HG03066 (cell line): ENCODE results near the gene NINL.
A peak's percentile ranks its signal among the peaks of the same experiment; 100 is the strongest.
"Not testable (repeated sequence)": the region's sequence is repeated elsewhere in the genome, so short reads cannot be mapped to it uniquely, and the experiment has no call there.

Experiments used
- ATAC-seq: cut with Tn5 transposase; IDR thresholded peaks from one replicate; pipeline ENCODE4 v1.9.1; 2021; ENCODE audit warnings: low read depth; ENCODE audit not compliant: unreplicated experiment

NINL gene

GRCh38 chr20:25584905-25585704, at the start of gene NINL:
TSS of gene NINL (minus strand) at chr20:25585531. CDS start at chr20:25526587, 58,944 bp downstream.
- ATAC-seq, result peak; percentile 58

DNA sequence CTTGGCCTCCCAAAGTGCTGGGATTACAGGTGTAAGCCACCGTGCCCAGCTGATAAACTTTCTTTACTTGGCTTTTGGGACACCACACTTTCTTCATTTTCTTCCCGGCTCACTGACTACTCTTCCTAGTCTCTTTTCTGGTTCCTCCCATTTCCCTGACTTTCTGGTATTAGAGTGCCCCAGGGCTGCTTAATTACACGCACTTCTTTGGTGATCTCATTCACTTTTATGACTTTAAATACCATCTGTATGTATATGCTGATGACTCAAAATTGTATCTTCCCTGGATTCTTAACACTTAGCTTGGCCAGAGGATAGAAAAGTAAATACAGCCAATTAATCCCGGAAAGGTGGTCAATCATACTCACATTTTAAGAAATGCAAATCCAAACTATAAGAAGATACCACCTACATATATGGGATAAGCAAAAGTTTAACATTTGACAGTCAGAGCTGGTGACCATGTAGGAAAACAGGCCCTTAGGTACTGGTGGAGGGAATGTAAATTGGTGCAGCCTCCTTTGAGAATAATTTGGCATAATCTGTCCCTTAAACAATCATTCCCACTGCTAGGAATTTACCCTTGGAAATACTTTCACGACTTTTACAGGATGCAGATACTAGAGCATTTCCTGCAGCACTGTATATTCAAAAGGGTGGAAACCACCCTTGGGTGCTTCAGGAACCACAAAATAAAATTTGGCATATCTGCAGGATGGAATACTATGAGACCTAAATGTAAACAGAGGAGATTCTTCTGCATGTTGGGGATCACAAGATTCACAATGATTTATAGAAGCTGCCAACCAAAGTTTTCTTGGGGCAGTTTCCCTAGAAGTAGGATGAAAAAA, 47.8 kb upstream of the NINL start:
- ATAC-seq, result no peak

DNA sequence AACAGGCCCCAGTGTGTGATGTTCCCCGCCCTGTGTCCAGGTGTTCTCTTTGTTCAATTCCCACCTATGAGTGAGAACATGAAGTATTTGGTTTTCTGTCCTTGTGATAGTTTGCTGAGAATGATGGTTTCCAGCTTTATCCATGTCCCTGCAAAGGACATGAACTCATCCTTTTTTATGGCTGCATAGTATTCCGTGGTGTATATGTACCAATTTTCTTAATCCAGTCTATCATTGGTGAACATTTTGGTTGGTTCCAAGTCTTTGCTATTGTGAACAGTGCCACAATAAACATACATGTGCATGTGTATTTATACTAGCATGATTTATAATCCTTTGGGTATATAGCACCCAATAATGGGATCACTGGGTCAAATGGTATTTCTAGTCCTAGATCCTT, 45.3 kb upstream of the NINL start:
- not testable (repeated sequence) for ATAC-seq

GRCh38 chr20:25629816-25630499, 44.6 kb upstream of the NINL start:
- ATAC-seq, result no peak

DNA sequence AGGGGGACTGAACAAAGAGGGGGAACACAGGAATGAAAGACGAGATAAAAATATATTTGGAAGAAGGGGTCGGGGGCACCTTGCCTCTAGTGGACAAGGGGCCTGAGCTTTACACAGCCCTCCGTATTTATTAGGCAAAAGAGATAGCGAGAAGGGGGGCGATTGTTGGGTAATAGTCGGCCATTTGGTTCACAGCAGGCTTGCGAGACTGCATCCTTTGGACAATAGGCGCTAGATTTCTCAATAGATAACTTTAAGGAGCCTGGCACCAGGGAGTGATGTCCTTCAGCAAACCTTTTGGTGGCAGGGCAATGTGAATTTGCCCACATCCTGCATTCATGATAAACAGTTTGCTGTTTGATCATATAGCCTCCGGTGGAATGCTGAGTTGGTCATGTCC, 41.4 kb upstream of the NINL start:
- no peak for ATAC-seq

DNA sequence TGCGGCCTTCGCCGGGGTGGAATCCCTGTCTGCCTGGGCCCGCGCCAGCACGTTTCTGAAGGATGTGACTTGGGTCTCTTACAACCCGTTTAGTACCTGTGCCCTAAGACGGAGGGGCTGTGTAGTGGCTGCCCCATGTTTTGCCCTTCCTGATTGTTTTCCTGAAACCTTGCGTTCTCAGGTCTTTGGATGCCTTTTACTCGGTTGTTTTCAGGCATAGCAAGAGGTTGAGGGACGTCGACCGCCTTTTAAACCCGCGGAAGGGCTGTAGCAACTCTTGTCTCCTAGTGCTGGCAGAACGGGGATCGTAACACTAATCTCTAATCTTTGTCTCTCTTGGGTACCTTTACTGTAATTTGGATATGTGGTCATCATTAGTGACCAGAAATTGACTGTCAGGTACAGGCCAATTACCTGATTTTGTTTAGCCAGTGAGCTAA, 39.2 kb upstream of the NINL start:
- ATAC-seq, result no peak

DNA sequence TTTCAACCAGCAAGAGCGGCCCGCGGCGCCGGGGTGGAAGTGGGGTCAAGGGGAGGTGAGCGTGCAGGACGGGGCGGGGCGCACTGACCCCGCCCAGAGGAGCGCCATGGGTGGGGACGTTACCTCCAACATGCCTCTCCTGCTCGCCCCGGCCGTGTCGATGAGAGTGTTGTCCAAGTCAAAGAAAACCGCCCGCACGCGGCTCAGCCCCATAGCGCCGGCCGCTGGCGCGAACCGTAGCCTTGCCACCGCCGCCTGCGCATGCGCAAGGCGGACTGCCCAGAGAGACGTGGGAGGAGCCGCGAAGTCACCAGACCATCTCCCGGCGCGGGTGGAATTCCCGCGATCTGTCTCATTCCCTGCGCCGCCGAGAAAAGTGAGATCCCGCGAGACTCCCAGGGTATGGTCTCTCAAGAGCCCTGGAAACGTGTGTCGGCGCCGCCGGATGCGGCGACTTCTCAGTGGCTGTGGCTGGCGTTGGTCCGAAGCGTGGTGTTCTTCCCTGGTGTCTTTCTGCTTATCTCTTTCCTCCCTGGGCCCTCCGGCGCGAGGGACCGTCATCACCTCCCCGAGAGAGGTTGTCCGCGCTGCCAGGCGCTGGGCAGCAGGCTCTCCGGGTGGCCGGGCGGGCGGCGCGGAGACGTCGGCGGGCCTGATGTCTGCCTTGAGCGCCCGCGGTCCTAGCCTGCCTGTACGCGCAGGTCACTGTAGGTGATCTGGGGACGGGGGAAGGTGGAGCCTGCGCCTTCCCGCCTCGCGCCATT, 38.6 kb upstream of the NINL start, which contains the start of gene NANP:
Gene NANP, minus strand, starts transcription at position 279 of the 764 bp plus-strand sequence. Its CDS starts 66 bp downstream, at position 213.
- peak; percentile 81 for ATAC-seq

GRCh38 chr20:25623225-25623735, 37.9 kb upstream of the NINL start:
- ATAC-seq, result peak; percentile 15

DNA sequence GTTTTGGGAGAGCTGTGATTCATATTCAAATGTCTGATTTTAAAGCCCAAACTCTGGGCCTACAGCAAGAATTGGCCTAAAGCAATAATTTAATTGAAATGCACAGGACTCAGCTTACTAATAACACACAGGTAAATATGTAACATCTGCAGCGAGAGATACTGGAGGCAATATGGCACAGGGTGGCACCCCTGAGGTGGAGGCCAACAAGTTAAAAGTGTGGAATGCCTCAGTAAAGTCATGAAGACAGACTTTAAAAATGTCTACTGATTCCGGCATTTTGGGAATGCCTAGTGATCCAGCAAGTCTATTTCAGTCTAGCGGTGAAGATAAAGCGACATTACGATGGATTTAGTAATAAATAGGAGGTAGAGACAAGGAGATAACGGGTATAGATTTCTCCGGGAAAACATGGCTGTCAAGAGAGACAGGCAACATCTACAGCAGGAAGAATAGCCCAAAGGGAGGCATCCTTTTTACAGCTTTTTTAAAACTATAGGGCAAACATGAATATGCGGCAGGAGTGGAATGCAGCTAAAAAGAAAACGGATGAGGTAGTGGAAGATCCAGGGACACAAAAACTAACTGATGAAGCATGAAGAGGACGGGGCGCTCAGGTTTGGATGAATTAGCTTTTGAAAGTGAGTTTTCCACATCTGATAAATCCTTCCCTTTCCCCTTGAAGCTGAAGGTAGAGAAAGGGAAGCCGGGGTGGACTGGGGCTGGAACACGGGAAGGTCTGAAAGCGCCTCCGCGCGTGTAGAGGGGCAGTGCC, 37.3 kb upstream of the NINL start:
- no peak for ATAC-seq

GRCh38 chr20:25622049-25622448, 36.7 kb upstream of the NINL start:
- ATAC-seq, result no peak

GRCh38 chr20:25619514-25619913, 34.2 kb upstream of the NINL start:
- no peak for ATAC-seq

GRCh38 chr20:25608774-25609173, 23.4 kb upstream of the NINL start:
- no peak for ATAC-seq

DNA sequence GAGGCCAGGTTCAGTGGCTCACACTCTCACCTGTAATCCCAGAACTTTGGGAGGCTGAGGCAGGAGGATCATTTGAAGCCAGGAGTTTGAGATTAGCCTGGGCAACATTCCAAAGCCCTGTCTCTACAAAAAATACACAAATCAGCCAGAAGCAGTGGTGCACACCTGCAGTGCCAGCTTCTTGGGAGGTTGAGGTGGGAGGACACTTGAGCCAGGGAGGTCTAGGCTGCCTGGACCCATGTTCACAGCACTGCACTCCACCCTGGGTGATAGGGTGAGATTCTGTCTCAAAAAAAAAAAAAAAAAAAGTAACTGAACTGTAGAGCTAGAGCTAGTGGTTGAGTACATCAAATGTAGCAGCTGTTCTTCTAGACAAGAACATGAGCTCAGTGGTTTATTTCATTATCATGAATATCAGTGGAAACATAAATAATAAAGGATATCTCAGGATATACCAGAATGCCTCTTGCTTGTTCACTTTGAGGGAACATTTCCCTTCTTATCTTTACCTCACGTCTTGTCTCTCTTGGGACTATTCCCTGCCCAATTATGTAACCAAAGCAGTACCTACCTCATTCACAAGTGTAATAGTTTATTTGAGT, 20.9 kb upstream of the NINL start:
- ATAC-seq, result no peak

- no peak for ATAC-seq
Observed at GRCh38 chr20:25605148-25605547, 19.8 kb upstream of the NINL start.

GRCh38 chr20:25604611-25605010, 19.3 kb upstream of the NINL start:
- no peak for ATAC-seq

GRCh38 chr20:25602914-25603309, 17.6 kb upstream of the NINL start:
- ATAC-seq, result not testable (repeated sequence)

GRCh38 chr20:25602191-25602913, 17.0 kb upstream of the NINL start:
- not testable (repeated sequence) for ATAC-seq

- ATAC-seq, result no peak
Observed at GRCh38 chr20:25601659-25602058, 16.3 kb upstream of the NINL start.
